GM12873 (cell line): ENCODE measurements around the gene ITPRIPL1.

Experiments used
- TF ChIP-seq, protein P1 (sequence below): IDR thresholded peaks from 2 replicates; pipeline ENCODE4 v1.5.1; 2012; ENCODE audit warnings: low read depth, mild to moderate bottlenecking, moderate library complexity, low read length, control low read depth; ENCODE audit not compliant: insufficient read depth; ENCODE audit errors: missing control alignments

The ITPRIPL1 gene

DNA sequence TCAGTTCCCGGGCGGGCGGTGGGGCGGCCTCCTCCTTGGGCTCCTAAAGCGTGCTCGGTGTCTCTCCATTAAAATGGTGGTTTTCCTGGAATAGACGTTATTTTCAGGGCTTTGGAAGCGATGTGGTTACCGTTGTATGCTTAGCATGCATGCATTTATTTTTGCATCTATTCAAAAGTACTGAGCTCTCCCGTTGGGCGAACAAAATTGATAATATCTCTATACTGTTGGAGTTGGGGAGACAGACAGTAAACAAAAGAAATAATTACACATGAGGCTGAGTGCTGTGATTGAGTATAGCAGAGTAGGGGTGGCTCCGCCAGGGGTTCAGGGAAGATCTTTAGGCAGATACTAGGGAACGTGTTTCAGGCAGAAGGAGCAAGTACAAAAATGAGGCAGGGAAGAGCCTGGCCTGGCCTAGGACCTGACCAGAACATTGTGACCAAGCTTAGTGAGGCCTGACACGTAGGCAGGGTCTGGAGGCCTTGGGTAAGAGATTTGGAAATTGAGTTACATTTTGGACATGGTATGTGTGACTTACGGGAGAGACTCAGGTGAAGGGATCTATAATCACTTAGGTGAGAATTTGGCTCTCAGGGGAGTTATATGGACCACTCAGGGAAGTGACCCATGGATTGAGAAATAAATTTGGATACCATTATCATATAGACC is 11.1 kb downstream of the ITPRIPL1 start:
- TF ChIP-seq, protein P1, sequence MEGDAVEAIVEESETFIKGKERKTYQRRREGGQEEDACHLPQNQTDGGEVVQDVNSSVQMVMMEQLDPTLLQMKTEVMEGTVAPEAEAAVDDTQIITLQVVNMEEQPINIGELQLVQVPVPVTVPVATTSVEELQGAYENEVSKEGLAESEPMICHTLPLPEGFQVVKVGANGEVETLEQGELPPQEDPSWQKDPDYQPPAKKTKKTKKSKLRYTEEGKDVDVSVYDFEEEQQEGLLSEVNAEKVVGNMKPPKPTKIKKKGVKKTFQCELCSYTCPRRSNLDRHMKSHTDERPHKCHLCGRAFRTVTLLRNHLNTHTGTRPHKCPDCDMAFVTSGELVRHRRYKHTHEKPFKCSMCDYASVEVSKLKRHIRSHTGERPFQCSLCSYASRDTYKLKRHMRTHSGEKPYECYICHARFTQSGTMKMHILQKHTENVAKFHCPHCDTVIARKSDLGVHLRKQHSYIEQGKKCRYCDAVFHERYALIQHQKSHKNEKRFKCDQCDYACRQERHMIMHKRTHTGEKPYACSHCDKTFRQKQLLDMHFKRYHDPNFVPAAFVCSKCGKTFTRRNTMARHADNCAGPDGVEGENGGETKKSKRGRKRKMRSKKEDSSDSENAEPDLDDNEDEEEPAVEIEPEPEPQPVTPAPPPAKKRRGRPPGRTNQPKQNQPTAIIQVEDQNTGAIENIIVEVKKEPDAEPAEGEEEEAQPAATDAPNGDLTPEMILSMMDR, result no peak

DNA sequence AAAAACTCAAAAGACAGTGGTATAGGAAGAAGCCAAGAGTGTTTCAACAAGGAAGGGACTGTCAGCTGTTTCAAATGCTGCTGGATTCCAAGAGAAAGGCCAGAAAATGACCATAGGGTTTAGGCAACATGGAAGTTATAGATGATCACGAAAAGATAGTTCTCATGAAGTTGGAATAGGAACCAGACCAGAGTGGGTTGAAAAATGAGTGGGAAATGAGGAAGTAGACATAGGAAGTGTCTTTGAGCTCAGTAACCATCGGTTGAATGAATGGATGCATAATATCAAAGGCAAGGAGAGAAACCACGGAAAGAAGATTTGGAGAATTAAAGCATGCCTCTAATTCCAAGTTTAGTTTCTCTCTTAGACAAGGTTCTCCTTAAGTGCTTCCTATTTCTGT is 11.8 kb downstream of the ITPRIPL1 start:
- TF ChIP-seq, protein P1, result no peak

DNA sequence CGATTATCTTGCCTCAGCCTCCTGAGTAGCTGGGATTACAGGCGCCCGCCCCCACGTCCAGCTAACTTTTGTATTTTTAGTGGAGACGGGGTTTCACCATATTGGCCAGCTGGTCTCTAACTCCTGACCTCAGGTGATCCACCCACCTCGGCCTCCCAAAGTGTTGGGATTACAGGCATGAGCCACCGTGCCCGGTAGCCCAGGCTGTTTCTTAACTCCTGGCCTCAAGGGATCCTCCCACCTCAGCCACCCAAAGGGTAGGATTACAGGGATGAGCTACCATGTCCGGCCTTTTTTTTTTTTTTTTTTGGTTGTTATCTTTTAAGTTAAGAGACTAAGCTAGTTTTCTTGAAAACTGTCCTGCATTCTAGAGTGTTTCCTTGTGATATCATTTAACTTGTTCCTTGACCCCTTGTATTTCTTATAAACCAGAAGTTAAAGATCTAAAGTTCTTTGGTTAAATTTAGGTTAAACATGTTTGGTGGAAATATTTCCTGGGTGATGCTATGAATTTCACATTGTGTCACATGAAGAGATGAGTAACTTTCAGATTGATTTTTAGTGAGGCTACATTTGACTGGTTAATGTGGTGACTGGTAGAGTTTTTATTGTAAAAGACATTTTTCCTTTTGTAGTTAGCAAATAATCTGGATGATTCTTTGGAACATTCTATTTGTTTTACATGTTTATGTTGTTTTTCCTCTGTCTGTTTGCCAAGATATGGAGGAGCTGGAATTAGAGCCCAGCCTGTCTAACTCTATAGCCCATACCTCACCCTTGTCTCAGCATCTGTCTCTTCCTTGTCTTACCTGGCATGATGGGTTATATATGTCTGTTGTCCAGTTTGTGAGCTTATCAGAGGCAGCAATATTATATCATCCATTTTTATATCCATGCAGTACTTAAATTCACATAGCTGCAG is 15.6 kb downstream of the ITPRIPL1 start:
- TF ChIP-seq, protein P1, result no peak

DNA sequence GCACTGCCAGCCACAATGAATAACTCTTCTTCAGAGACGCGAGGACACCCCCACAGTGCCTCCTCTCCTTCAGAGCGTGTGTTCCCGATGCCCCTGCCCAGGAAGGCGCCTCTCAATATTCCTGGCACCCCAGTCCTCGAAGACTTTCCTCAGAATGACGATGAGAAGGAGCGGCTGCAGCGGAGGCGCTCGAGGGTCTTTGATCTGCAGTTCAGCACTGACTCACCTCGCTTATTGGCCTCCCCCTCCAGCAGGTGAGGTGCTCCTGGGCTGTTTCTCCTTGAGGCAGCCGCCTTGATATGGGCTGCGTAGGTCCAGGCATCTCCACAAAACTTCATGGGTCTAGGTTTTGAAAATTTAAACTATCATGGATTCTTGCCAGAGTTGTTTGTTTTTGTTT is 16.5 kb downstream of the ITPRIPL1 start:
- TF ChIP-seq, protein P1, result no peak

DNA sequence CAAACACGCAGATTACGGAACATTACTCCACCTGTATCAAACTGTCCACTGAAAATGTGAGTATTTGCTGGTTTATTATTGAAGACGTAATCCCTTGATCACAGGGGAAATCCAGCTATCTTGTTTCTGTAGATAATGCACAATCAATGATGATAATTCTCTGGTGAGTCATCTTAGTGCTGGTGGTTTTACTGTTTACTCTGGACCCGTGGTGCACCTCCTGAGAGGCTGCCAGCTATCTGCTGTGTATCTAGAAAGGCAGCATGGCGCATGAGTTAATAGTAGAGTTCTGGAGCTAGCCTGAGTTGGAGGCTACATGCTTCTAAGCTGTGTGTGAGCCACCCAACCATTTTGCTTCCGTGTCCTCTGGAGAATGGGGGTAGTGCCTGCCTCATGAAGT is 17.0 kb downstream of the ITPRIPL1 start:
- TF ChIP-seq, protein P1, result no peak

DNA sequence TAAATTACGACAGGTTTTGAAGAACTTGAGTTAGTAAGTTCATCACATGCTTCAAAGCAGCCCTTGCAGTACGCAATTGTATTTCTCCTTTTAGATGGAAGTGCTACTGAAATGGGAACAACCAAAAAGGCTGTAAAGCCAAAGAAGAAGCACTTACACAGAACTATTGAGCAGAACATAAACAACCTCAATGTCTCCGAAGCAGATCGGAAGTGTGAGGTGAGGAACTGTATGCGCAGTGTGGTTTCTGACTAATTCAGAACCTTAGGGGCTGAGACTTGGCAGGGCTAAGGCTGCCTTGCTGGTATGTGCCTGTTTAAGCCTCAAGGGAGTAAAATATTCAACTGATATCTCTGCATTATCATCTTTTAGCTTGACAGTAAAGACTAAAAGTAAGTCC is 18.9 kb downstream of the ITPRIPL1 start:
- TF ChIP-seq, protein P1, result no peak

DNA sequence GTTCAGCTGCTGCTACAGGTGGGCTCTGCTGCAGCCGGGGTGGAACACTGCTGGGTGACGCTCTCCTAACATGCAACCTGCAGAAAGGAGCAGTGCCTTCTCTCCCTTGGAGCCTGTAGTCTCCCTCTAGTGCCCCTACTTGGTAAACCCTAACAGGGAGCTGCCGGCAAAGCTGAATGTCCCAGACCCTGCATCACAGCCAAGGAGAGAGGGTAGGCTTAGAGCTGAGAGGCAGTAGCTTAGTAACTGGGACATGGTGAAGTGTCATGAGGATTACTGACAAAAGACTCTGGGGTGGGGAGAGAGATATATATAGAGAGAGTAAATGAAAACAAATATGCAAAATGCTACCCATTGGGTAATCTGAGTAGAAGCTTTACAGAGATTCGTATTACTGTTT is 20.3 kb downstream of the ITPRIPL1 start:
- TF ChIP-seq, protein P1, result peak; percentile 32
